Measurements from ENCODE around the gene MCEMP1.

The MCEMP1 gene

DNA sequence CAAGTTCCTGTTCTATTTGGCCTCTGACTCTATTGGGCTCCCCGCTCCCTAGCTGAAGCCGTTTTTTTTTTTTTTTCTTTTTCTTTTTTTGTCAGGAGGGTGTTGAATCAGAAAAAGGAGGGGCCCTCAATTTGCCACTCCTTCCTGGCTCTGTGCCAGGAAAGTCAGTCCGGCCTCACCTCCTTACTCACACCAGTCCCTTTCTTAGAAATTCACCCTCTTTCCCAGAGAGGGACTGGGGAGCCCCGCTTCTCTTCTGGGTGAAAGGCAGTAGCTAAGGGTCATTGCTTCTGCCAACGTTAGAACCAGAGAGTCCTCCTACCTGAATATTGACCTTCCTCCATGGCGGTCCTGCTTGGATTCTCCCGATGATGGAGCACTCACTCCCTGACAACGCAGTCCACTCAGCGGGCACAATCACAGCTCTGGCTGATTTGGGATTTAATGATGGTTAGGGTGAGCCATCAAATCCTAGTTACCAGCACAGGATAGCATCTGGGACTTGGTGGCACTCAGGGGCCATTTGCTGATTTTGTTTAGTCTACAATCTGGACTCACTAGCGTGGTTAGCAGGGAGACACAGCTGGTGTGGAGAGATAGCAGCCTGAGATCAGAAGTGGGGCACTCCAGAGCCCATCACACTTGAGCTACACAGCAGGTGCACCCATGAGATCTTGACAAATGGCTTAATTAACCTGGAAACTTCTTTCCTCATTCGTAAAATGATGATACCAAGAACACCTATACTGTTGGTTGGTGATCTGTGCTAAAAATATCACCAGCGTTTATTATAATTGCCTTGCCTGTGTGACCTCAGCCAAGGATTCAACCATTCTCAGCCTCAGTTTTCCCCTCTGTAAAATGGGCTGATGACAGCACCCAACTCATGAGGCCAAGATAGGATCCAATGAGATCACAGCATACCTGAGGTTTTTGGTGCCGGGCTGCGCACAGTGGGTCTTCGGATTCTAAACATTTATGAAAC, 22.8 kb downstream of the MCEMP1 start:
- DNase-seq, result no peak

DNA sequence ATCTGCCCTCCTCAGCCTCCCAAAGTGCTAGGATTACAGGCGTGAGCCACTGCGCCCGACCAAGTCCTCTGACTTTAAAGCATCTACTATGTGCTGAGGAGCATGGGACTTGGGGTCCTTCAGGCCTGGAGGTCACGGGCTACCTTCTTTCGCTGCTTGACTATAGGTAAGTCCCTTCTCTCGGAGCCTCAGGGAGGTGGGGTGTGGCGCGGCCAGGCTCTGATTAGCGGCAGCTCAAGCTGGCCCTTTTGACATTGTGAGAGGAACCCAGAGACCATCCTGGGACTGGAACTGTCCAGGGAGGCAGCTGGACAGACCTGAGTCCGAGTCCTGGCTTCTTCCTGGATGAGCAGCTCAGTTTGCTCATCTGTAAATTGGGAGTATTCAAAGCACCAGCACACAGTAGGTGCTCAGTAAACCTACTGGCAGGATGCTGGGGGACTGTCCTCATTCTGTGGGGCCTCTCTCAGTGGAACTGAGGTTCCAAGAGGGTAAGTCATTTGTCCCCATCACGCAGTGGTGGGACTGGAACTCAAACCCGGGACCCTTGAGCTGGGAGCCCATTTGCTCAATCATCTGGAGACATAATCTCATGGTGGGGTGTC, 24.3 kb downstream of the MCEMP1 start:
- DNase-seq, result no peak

- DNase-seq, result no peak
Observed at GRCh38 chr19:7701654-7702457, 25.0 kb downstream of the MCEMP1 start, which contains the start of gene FCER2. Gene FCER2, minus strand, starts transcription at chr19:7702131. Its CDS starts 2,371 bp downstream, at chr19:7699760.

- DNase-seq, result no peak
Observed at GRCh38 chr19:7703332-7703731, 26.4 kb downstream of the MCEMP1 start.

- no peak for DNase-seq
Observed at GRCh38 chr19:7704280-7705060, 27.6 kb downstream of the MCEMP1 start.

DNA sequence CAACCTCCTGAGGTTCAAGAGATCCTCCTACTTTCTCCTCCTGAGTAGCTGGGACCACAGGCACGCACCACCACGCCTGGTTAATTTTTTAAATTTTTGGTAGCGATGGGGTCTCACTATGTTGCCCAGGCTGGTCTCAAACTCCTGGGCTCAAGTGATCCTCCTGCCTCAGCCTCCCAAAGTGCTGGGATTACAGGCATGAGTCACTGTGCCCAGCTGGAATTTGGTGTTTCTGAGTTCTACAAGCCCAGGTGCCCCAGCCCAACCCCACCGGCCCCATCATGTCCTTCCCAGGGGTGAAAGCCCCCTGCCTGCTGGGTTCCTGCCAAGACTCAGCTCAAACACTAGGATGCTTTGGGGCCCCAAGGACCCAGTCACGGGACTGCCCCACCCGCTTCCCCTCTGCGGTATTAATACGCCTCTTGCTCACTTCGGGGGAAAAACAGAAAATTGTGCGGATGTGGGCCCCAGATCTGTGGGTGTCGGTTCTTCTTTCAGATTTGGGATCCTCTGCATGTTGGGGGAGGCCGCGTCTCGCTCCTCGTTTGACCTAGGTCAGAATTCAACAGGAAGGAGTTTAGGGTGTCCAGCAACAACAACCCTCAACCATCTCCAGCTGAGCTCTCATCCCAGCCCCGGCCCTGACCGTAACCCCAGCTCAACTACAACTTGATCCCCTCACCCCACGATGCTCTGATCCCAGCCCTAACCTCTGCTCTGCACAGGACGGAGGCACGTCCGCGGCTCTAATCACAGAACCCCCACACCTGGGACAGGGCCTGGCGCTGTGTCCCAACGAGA, 28.7 kb downstream of the MCEMP1 start:
- peak; percentile 81 for DNase-seq

DNA sequence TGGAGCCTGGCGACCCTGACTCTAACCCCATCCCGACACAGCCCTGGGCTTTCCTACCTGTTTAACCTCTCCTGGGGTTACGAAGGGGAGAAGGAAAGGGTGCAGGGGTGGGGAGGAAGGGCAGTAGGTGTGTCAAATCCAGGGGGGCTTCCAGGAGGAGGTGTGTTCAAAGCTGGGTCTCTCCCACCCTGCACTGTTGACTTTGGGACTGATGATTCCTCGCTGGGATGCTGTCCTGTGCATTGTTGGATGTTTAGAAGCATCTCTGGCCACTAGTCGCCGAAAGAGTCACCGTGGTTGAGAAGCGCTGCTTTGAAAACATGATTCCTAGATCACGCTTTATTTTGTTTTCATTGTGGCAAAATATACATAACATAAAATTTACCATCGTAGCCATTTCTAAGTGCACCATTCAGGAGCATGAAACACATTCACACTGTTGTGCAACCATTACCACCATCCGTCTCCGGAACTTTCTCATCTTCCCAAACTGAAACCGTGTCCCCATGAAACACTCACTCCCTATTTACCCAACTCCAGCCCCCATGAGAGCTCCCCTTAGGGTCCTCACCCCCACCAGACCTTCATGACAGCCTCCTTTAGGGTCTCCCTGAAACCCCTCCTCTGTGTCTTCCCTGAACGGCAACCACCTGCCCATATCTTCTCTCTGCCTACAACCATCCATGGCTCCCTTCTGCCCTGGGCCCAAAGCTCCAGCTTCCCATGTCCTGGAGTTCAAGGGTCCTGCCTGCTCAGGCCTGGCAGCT, 29.5 kb downstream of the MCEMP1 start:
- DNase-seq, result no peak

GRCh38 chr19:7706955-7707456, 30.1 kb downstream of the MCEMP1 start:
- DNase-seq, result no peak

DNA sequence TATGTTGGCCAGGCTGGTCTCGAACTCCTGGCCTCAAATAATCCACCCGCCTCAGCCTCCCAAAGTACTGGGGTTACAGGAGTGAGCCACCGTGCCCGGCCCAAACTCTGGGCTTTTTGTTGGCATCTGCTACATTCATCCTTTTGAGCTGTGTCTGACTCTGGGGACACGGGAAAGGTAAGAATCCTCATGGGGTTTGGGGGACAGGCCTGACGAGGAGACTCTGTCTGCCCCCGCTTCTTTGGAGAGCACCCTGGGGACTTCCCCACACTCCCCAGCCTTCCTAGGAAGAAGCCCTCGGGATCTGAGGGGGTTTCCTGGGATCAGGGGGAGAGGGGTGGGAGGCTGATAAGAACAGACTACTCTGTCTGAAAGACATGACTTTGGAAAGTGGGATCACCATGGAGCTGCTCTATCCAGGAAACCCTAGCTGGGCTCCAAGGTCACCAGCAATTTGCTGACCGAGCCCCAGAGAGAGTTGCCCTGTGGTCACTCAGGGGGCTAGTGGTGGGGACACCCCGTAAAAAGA, 33.1 kb downstream of the MCEMP1 start:
- DNase-seq, result no peak

DNA sequence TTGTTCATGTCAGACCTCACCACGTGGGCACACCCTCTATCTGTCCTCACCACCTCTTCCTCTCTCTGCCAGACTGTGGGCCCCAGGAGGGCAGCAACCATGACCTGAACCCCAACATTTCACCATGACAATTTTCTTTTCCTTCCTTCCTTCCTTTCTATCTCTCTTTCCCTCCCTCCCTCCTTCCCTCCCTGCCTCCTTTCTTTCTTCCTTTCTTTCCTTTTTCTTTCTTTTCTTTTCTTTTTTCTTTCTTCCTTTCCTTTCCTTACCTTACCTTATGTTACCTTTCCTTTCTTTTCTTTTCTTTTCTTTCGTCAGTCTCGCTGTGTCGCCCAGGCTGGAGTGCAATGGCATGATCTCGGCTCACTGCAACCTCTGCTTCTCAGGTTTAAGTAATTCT, 33.7 kb downstream of the MCEMP1 start:
- no peak for DNase-seq

- no peak for DNase-seq
Observed at GRCh38 chr19:7715671-7716070, 38.8 kb downstream of the MCEMP1 start.

DNA sequence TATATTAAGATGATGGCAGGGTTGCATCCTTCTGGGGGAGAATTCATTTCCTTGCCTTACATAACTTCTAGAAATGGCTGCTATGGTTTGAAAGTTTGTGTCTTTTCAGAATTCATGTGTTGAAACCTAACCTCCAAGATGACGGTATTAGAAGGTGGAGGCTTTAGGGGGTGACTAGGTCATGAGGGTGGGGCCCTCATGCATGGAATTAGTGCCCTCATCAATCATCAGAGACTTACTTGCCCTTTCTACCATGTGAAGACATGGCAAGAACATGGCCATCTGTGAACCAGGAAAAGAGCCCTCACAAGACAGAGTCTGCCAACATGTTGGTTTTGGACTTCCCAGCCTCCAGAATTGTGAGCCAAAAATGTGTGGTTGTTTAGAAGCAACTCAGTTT, 39.9 kb downstream of the MCEMP1 start:
- no peak for DNase-seq

DNA sequence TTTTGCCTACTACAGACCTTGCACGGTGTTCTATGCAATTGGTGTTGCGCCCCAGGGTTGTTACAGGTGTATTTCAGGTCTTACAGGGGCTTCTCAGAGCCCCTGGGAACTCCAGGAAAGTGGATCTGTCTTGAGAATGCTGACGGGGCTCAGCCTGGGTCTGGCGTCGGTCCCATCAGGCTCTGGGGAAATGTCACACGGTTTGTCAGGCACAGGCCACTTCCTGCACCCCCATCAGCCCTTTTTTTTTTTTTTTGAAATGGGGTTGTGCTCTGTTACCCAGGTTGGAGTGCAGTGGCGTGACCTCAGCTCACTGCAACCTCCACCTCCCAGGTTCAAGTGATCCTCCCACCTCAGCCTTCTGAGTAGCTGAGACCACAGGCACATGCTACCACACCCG, 41.8 kb downstream of the MCEMP1 start:
- no peak for DNase-seq

DNA sequence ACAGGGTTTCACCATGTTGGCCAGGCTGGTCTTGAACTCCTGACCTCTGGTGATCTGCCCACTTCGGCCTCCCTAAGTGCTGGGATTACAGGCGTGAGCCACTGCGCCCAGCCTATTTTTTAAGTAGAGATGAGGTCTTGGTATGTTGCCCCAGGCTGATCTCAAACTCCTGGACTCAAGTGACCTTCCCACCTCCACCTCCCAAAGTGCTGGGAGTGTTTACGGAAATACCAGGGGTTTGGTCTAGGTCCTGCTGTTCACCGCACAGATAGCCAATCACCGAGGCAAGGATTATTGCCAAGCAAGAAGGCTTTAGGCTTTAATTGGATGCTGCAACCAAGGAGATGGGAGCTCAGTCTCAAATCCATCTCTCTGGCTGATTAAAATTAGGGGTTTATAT, 43.5 kb downstream of the MCEMP1 start:
- no peak for DNase-seq

GRCh38 chr19:7722231-7722651, 45.4 kb downstream of the MCEMP1 start:
- DNase-seq, result no peak

GRCh38 chr19:7725791-7726190, 48.9 kb downstream of the MCEMP1 start:
- no peak for DNase-seq

DNA sequence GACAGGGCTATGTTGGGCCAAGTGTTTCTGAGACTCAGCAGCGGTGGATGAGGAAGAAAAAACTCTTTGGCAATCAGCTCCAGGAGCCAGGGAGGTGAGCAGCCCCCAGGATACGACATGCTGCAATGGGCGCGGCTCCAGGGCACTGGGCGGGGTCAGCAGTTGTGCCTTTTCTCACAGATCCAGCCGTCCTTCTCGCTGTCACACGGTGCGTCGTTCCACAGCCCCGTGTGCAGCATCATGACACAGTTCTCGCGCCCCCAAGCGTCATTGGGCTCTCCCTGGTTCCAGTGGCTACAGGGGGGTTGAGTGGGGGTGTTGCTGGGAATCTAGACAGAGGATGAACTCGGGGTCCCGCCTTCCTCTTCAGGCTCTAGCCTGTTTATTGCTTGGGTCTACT, 52.3 kb downstream of the MCEMP1 start:
- DNase-seq, result no peak
